IMR-90 (cell line): ENCODE results near the gene RAD52. TPM values are rescaled to one million over a fixed set of nuclear protein-coding genes. Genes with fewer than 3 reads are reported as not detected.

Source experiments
- ELK1 ChIP-seq: fragments of 150-350 bp; IDR thresholded peaks from 2 replicates; pipeline ENCODE4 v1.6.1; 2016; ENCODE audit warnings: low read depth, mild to moderate bottlenecking, low read length, moderate library complexity, borderline replicate concordance
- FOS ChIP-seq: fragments of 150-350 bp; IDR thresholded peaks from 2 replicates; pipeline ENCODE4 v1.6.1; 2016; ENCODE audit warnings: low read depth, low read length
- MAFK ChIP-seq: IDR thresholded peaks from 2 replicates; pipeline ENCODE4 v1.6.1; 2012; ENCODE audit warnings: low read depth, low read length, improper control_type of control experiment
- polyA plus RNA-seq, 3 experiments: library from polyadenylated mRNA; depleted of rRNA; stranded (reverse); fragments of >200 nt; gene quantifications; 2 replicates each; pipeline ENCODE4 v1.2.3, GENCODE V29; 2012; ENCODE audit warnings: low replicate concordance in 1 of 3
- total RNA-seq: library from RNA; depleted of rRNA; stranded (reverse); fragments of >200 nt; gene quantifications from 2 replicates; pipeline ENCODE4 v1.2.3, GENCODE V29; 2012

The RAD52 gene
- total and polyA plus RNA-seq, 2 of the 4 experiments (the other 2 are of a cell fraction), result 10.7 to 11.3 TPM

GRCh38 chr12:949453-950191 is at the start of gene RAD52 (continued):
- TF ChIP-seq MAFK (no peak), FOS (no peak), ELK1 (no peak)
